ENCODE measurements around the gene CTSH.

The CTSH gene

GRCh38 chr15:78944669-78945407 is at the start of gene CTSH:
TSS of gene CTSH (minus strand) at chr15:78945046. CDS start at chr15:78944981, 65 bp downstream.
- Histone ChIP-seq H3K9me3 (ENCODE audit: control insufficient read depth, insufficient read depth, low read depth, low read length) (no peaks in the 10 kb centered on the region), H3K4me1 (ENCODE audit: control insufficient read depth, insufficient read depth, low read length) (peaks cover 8% of the 10 kb centered on the region), H3K27ac (ENCODE audit: low read depth, low read length) (no peak within 1 kb of the TSS), H3K4me3 (ENCODE audit: low read depth, low read length) (peak within 1 kb of the TSS; percentile 71), H3K36me3 (ENCODE audit: control insufficient read depth, insufficient read depth, low read length) (no peaks in the 10 kb centered on the region), H3K9ac (ENCODE audit: low read length) (peak within 1 kb of the TSS; percentile 35), H3K27me3 (ENCODE audit: control insufficient read depth, insufficient read depth, low read length) (peaks cover 47% of the 10 kb centered on the region)

GRCh38 chr15:78993931-78994530 is 49.2 kb upstream of the CTSH start:
- Histone ChIP-seq H3K9ac (ENCODE audit: low read length) (no peak overlapping the region), H3K36me3 (ENCODE audit: control insufficient read depth, insufficient read depth, low read length) (no peaks in the 10 kb centered on the region), H3K4me1 (ENCODE audit: control insufficient read depth, insufficient read depth, low read length) (peaks cover 12% of the 10 kb centered on the region; the same call in 1 of the 2 replicates), H3K27me3 (ENCODE audit: control insufficient read depth, insufficient read depth, low read length) (peaks cover 3% of the 10 kb centered on the region; the same call in 1 of the 2 replicates), H3K9me3 (ENCODE audit: control insufficient read depth, insufficient read depth, low read depth, low read length) (no peaks in the 10 kb centered on the region), H3K4me3 (ENCODE audit: low read depth, low read length) (no peak overlapping the region), H3K27ac (ENCODE audit: low read depth, low read length) (no peak overlapping the region)

GRCh38 chr15:78993257-78993930 is 48.5 kb upstream of the CTSH start:
- peaks cover 3% of the 10 kb centered on the region; the same call in 1 of the 2 replicates for H3K27me3 ChIP-seq (ENCODE audit: control insufficient read depth, insufficient read depth, low read length)
- no peak overlapping the region for H3K9ac ChIP-seq (ENCODE audit: low read length)
- peaks cover 12% of the 10 kb centered on the region; the same call in 1 of the 2 replicates for H3K4me1 ChIP-seq (ENCODE audit: control insufficient read depth, insufficient read depth, low read length)
- H3K27ac ChIP-seq (ENCODE audit: low read depth, low read length): no peak overlapping the region
- H3K36me3 ChIP-seq (ENCODE audit: control insufficient read depth, insufficient read depth, low read length): no peaks in the 10 kb centered on the region
- no peaks in the 10 kb centered on the region for H3K9me3 ChIP-seq (ENCODE audit: control insufficient read depth, insufficient read depth, low read depth, low read length)
- no peak overlapping the region for H3K4me3 ChIP-seq (ENCODE audit: low read depth, low read length)

DNA sequence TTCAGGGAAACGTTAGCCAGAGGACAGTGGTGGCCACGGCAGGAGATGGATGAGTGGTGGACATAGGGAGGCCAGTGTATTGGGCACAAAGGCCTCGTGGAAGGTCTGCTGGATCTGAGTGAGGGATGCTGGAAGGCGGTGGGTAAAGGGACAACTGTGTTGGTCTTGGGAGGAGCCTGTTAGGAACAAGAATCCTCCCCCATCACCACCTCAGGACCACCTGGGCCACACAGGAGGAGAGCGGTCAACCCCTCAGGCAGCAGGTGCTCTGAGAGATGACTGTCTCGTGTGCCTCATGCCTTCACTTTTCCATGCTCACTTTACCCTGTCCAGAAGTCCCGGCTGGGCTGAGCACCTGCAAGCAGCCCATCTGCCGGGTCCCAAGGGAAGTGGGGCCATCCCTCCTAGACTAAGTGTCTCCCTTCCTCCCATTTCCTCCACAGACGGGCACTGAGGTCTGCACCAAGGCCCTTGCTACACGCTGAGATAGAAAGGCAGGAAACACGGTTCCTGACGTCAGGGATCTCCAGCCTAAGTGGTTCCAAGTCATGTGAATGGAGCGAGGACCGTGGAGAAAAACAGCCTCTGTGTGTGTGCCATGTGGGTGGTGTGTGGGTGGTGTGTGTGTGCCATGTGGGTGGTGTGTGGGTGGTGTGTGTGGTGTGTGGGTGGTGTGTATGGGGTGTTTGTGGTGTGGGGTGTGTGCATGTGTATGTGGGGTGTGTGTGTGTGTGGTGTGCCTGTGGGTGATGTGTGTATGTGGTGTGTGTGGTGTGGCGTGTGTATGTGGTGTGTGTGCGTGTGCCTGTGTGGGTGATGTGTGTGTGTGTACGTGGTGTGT is 47.8 kb upstream of the CTSH start:
- H3K9ac ChIP-seq (ENCODE audit: low read length): no peak overlapping the region
- H3K36me3 ChIP-seq (ENCODE audit: control insufficient read depth, insufficient read depth, low read length): no peaks in the 10 kb centered on the region
- H3K9me3 ChIP-seq (ENCODE audit: control insufficient read depth, insufficient read depth, low read depth, low read length): no peaks in the 10 kb centered on the region
- no peak overlapping the region for H3K4me3 ChIP-seq (ENCODE audit: low read depth, low read length)
- peaks cover 3% of the 10 kb centered on the region; the same call in 1 of the 2 replicates for H3K27me3 ChIP-seq (ENCODE audit: control insufficient read depth, insufficient read depth, low read length)
- H3K27ac ChIP-seq (ENCODE audit: low read depth, low read length): no peak overlapping the region
- peaks cover 12% of the 10 kb centered on the region; the same call in 1 of the 2 replicates for H3K4me1 ChIP-seq (ENCODE audit: control insufficient read depth, insufficient read depth, low read length)

DNA sequence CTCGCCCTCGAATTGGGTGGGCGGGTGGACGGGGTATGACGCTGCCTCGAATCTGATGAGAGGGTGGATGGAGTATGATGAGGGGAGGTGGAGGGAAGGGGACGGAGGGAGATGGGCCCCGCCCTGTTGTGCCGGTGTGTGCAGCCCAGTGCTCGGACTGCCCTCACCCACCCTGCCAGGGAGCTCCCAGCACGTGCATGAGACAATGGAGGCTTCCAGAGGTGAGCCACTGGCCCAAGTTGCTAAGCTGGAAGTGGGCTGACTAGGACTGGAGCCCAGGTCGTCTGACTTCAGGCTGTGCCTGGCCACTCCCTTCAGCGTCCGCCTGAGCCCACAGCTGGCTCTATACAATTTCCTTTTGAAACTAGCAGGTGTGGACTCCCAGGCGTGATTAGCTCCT is 47.0 kb upstream of the CTSH start:
- no peak overlapping the region for H3K9ac ChIP-seq (ENCODE audit: low read length)
- no peak overlapping the region for H3K4me3 ChIP-seq (ENCODE audit: low read depth, low read length)
- H3K36me3 ChIP-seq (ENCODE audit: control insufficient read depth, insufficient read depth, low read length): no peaks in the 10 kb centered on the region
- no peaks in the 10 kb centered on the region for H3K9me3 ChIP-seq (ENCODE audit: control insufficient read depth, insufficient read depth, low read depth, low read length)
- peaks cover 10% of the 10 kb centered on the region; the same call in 1 of the 2 replicates for H3K4me1 ChIP-seq (ENCODE audit: control insufficient read depth, insufficient read depth, low read length)
- H3K27me3 ChIP-seq (ENCODE audit: control insufficient read depth, insufficient read depth, low read length): peaks cover 3% of the 10 kb centered on the region; the same call in 1 of the 2 replicates
- H3K27ac ChIP-seq (ENCODE audit: low read depth, low read length): no peak overlapping the region

DNA sequence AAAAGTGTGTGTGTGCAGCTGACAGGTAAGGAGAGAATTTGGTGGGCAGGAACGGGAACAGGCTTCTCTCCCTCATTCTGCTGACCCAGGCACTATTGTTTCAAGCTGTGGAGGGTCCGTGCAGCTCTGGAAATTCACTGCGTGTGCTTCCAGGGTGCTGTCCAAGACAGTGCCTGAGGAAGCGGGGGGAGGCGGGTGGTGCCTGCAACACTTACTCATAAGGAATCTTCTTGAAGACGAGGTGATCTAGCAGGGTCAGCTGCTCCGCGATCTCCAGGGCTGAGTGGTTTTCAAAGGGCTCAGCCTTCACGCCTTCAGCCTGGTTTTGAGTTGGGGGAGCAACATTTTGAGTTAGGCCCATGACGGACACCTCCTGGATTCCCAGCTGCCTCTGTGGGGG is 46.6 kb upstream of the CTSH start:
- peaks cover 3% of the 10 kb centered on the region; the same call in 1 of the 2 replicates for H3K27me3 ChIP-seq (ENCODE audit: control insufficient read depth, insufficient read depth, low read length)
- no peak overlapping the region for H3K27ac ChIP-seq (ENCODE audit: low read depth, low read length)
- H3K36me3 ChIP-seq (ENCODE audit: control insufficient read depth, insufficient read depth, low read length): no peaks in the 10 kb centered on the region
- no peak overlapping the region for H3K4me3 ChIP-seq (ENCODE audit: low read depth, low read length)
- H3K4me1 ChIP-seq (ENCODE audit: control insufficient read depth, insufficient read depth, low read length): peaks cover 6% of the 10 kb centered on the region; the same call in 1 of the 2 replicates
- no peaks in the 10 kb centered on the region for H3K9me3 ChIP-seq (ENCODE audit: control insufficient read depth, insufficient read depth, low read depth, low read length)
- H3K9ac ChIP-seq (ENCODE audit: low read length): no peak overlapping the region

GRCh38 chr15:78990278-78990677 is 45.4 kb upstream of the CTSH start:
- no peak overlapping the region for H3K4me3 ChIP-seq (ENCODE audit: low read depth, low read length)
- no peaks in the 10 kb centered on the region; the same call in 1 of the 2 replicates for H3K4me1 ChIP-seq (ENCODE audit: control insufficient read depth, insufficient read depth, low read length)
- peaks cover 3% of the 10 kb centered on the region; the same call in 1 of the 2 replicates for H3K27me3 ChIP-seq (ENCODE audit: control insufficient read depth, insufficient read depth, low read length)
- H3K36me3 ChIP-seq (ENCODE audit: control insufficient read depth, insufficient read depth, low read length): no peaks in the 10 kb centered on the region
- H3K9me3 ChIP-seq (ENCODE audit: control insufficient read depth, insufficient read depth, low read depth, low read length): no peaks in the 10 kb centered on the region
- no peak overlapping the region for H3K27ac ChIP-seq (ENCODE audit: low read depth, low read length)
- no peak overlapping the region for H3K9ac ChIP-seq (ENCODE audit: low read length)

DNA sequence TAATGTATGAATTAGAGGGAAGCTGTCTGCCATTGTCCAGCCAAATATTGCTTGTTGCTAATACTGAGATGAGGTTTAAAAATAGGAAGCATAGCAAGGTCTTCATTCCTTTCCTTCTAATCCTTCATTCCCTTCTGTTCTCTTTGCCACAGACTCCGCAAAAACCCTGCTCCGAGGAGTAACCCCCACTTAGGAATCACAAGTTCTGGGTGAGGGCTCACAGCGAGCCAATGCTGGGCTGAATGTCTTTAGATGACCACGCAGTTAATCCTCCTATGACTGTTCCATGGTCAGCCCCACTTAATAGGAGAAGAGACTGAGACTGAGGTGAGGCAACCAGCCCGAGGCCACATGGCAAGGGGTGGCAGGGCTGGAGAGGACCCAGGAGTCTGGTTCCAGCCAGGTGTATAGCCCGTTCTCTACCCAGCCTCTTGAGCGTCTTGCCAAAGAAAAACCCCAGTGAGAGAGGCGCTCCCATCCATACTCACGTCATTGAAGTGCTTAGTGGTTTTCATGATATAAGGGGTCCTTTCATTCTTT is 44.9 kb upstream of the CTSH start:
- no peak overlapping the region for H3K9ac ChIP-seq (ENCODE audit: low read length)
- no peak overlapping the region for H3K4me3 ChIP-seq (ENCODE audit: low read depth, low read length)
- H3K27me3 ChIP-seq (ENCODE audit: control insufficient read depth, insufficient read depth, low read length): peaks cover 3% of the 10 kb centered on the region; the same call in 1 of the 2 replicates

DNA sequence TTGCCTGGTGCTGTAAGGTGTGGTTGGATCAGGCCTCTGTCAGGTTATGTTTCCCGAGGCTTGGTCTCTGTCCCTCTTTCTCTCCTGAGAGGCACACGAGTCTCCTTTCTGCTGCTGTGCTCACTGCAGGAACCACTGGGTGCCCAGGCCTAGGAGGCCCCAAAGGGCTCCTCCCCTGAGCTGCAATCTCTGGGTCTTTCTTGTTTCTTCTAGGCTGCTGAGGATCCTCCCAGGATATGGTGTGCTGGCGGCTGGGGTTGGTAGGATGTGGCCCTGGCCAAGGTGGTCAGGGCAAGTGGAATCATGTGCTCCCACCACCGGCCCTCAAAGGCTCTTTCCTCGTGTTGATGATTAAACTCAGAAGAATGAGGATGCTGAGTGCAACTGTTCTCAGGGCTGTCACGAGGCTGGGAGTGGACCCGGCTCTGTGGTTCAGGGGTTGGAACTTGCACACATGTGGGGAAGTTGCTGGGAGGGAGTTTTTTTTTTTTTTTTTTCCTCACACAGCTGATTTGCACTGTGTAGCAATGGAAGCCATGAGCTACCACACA is 43.6 kb upstream of the CTSH start:
- Histone ChIP-seq H3K27ac (ENCODE audit: low read depth, low read length) (no peak overlapping the region), H3K9ac (ENCODE audit: low read length) (no peak overlapping the region), H3K9me3 (ENCODE audit: control insufficient read depth, insufficient read depth, low read depth, low read length) (no peaks in the 10 kb centered on the region), H3K36me3 (ENCODE audit: control insufficient read depth, insufficient read depth, low read length) (no peaks in the 10 kb centered on the region), H3K27me3 (ENCODE audit: control insufficient read depth, insufficient read depth, low read length) (peaks cover 3% of the 10 kb centered on the region; the same call in 1 of the 2 replicates), H3K4me1 (ENCODE audit: control insufficient read depth, insufficient read depth, low read length) (no peaks in the 10 kb centered on the region; the same call in 1 of the 2 replicates), H3K4me3 (ENCODE audit: low read depth, low read length) (no peak overlapping the region)

More for the DNA sequence above, 44.9 kb upstream of the CTSH start:
- no peaks in the 10 kb centered on the region for H3K36me3 ChIP-seq (ENCODE audit: control insufficient read depth, insufficient read depth, low read length)
- H3K4me1 ChIP-seq (ENCODE audit: control insufficient read depth, insufficient read depth, low read length): no peaks in the 10 kb centered on the region; the same call in 1 of the 2 replicates
- no peaks in the 10 kb centered on the region for H3K9me3 ChIP-seq (ENCODE audit: control insufficient read depth, insufficient read depth, low read depth, low read length)
- no peak overlapping the region for H3K27ac ChIP-seq (ENCODE audit: low read depth, low read length)

Data from HUES6 (cell line).